Mesendoderm (in vitro differentiated cells): ENCODE measurements around the gene MBLAC2.

Experiments used
- DNase-seq: peaks from one replicate; pipeline ENCODE4 v3.0.0; 2013
- H2AK5ac ChIP-seq: 2 replicates; pipeline ENCODE4 v1.6.1; 2013; ENCODE audit warnings: low read length, inconsistent platforms
- H2BK120ac ChIP-seq: 2 replicates; pipeline ENCODE4 v1.6.1; 2013; ENCODE audit warnings: low read depth, mild to moderate bottlenecking, low read length, moderate library complexity, mixed read lengths
- H2BK15ac ChIP-seq: replicated peaks from 2 replicates; pipeline ENCODE4 v1.6.1; 2013; ENCODE audit warnings: low read depth, mild to moderate bottlenecking, moderate library complexity
- H2BK5ac ChIP-seq: 2 replicates; pipeline ENCODE4 v1.6.1; 2013; ENCODE audit warnings: low read length, inconsistent platforms
- H3K18ac ChIP-seq: 2 replicates; pipeline ENCODE4 v1.6.1; 2013; ENCODE audit warnings: mild to moderate bottlenecking, low read length, mixed read lengths
- H3K23ac ChIP-seq: one replicate; pipeline ENCODE4 v1.6.1; 2013; ENCODE audit warnings: low read length
- H3K27ac ChIP-seq: 2 replicates; pipeline ENCODE4 v1.5.1; 2013; ENCODE audit warnings: low read depth, mild to moderate bottlenecking, inconsistent platforms, low read length, moderate library complexity
- H3K27me3 ChIP-seq: 2 replicates; pipeline ENCODE4 v1.6.1; 2013; ENCODE audit warnings: low read length, control low read depth, mild to moderate bottlenecking, inconsistent platforms; ENCODE audit not compliant: insufficient read depth, poor library complexity
- H3K36me3 ChIP-seq: 2 replicates; pipeline ENCODE4 v1.6.1; 2013; ENCODE audit warnings: low read length, inconsistent platforms; ENCODE audit not compliant: control insufficient read depth, insufficient read depth
- H3K4ac ChIP-seq: one replicate; pipeline ENCODE4 v1.6.1; 2013; ENCODE audit warnings: low read depth, mild to moderate bottlenecking, low read length, moderate library complexity
- H3K4me1 ChIP-seq: 2 replicates; pipeline ENCODE4 v1.6.1; 2013; ENCODE audit warnings: low read depth, low read length, inconsistent platforms; ENCODE audit not compliant: control insufficient read depth
- H3K4me2 ChIP-seq: 2 replicates; pipeline ENCODE4 v1.6.1; 2013; ENCODE audit warnings: low read length
- H3K4me3 ChIP-seq: 2 replicates; pipeline ENCODE4 v1.5.1; 2013; ENCODE audit warnings: mild to moderate bottlenecking, low read length
- H3K56ac ChIP-seq: one replicate; pipeline ENCODE4 v1.6.1; 2013; ENCODE audit warnings: low read length
- H3K79me1 ChIP-seq: 2 replicates; pipeline ENCODE4 v1.6.1; 2013; ENCODE audit warnings: low read length, inconsistent platforms
- H3K79me2 ChIP-seq: 2 replicates; pipeline ENCODE4 v1.6.1; 2013; ENCODE audit warnings: mild to moderate bottlenecking, low read length; ENCODE audit not compliant: control insufficient read depth, insufficient read depth
- H3K9ac ChIP-seq: 2 replicates; pipeline ENCODE4 v1.6.1; 2013; ENCODE audit warnings: low read length, inconsistent platforms
- H4K5ac ChIP-seq: one replicate; pipeline ENCODE4 v1.6.1; 2013; ENCODE audit warnings: low read length
- H4K8ac ChIP-seq: one replicate; pipeline ENCODE4 v1.6.1; 2013; ENCODE audit warnings: low read depth, mild to moderate bottlenecking, control low read depth, low read length, moderate library complexity
- WGBS: extraction: QIAGEN DNeasy Blood & Tissue Kit; methylation state at CpG from one replicate; pipeline ENCODE4 v1.1.7; 2013; ENCODE audit warnings: low lambda C conversion rate, missing lambda C conversion rate; ENCODE audit not compliant: insufficient coverage; ENCODE audit errors: extremely low coverage; 5-methylcytosine and 5-hydroxymethylcytosine counted together

MBLAC2 gene

DNA sequence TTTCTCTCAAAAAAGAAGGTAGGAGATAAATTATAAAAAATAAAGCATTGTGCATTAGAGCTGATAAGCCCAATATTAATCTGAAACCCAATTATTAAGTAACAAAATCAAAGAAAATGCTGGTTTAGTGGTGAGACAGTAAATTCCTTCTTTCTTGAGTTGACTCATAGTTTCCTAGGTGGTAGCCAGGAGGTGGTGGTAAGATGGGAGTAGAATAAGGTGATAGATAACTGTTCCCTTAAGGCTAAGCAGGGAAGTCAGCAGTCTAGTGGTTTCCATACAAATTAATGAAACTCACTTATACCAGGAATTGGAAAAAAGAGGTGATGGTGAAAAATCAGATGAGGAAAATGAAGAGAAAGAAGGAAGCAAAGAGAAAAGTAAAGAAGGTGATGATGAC is 31.6 kb upstream of the MBLAC2 start:
- Histone ChIP-seq H2BK5ac (no peak overlapping the region), H3K18ac (no peak overlapping the region), H3K36me3 (no peaks in the 10 kb centered on the region), H3K23ac (no peak overlapping the region), H2BK15ac (no peak overlapping the region), H3K79me1 (no peaks in the 10 kb centered on the region), H2BK120ac (no peak overlapping the region), H3K9ac (no peak overlapping the region), H3K4me1 (no peaks in the 10 kb centered on the region), H3K27ac (no peak overlapping the region), H2AK5ac (no peak overlapping the region), H4K5ac (no peak overlapping the region), H3K4me2 (no peak overlapping the region), H4K8ac (no peak overlapping the region), H3K4ac (no peak overlapping the region), H3K4me3 (no peak overlapping the region), H3K79me2 (no peaks in the 10 kb centered on the region), H3K27me3 (no peaks in the 10 kb centered on the region), H3K56ac (no peak overlapping the region)
- DNase-seq = no peak

DNA sequence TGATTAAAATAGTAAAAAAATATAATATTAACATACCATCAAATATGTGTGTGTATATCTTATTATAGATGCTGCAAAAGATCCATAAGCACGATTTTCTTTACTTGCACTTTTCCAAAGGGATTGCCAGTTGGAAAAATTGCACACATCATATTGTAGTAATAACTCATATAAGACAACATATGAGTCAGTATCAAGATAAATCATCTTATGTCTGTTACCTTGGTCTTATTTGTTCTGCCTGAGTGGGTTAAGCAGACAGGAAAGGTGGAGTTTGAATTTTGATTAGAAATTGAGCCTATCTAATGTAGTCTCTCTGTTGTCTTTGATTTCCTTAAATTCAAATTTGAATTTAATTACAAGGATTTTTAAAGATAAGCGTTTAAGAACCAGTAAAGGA is 30.2 kb upstream of the MBLAC2 start:
- Histone ChIP-seq H3K79me2 (no peaks in the 10 kb centered on the region), H3K36me3 (no peaks in the 10 kb centered on the region), H3K9ac (no peak overlapping the region), H2AK5ac (no peak overlapping the region), H3K27ac (no peak overlapping the region), H3K4me2 (no peak overlapping the region), H3K23ac (no peak overlapping the region), H4K5ac (no peak overlapping the region), H3K4ac (no peak overlapping the region), H3K56ac (no peak overlapping the region), H3K4me1 (no peaks in the 10 kb centered on the region), H3K27me3 (no peaks in the 10 kb centered on the region), H3K4me3 (no peak overlapping the region), H3K18ac (no peak overlapping the region), H2BK5ac (no peak overlapping the region), H2BK120ac (no peak overlapping the region), H4K8ac (no peak overlapping the region), H2BK15ac (no peak overlapping the region), H3K79me1 (no peaks in the 10 kb centered on the region)
- DNase-seq = no peak
- WGBS = no CpG with 5 or more reads among the region's 2 CpGs

DNA sequence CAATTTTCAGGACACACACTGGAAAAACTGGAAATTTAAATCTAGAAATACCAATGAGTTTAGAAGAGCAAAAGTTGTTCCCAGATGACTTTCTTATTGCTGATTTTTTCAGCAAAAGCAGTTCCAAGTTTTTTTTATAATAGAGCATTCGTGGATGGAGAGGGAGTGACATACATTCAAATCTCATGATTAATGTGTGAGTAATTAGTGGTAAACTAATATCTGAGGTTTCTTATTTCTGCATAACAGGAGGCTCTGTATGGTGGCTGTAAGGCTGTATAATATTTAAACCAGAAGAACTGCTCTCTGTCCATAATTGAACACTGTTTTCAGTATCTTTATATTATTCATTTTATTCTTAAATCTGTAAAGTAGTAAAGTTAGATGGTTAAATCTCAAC is 29.0 kb upstream of the MBLAC2 start:
- WGBS = no CpG with 5 or more reads among the region's 1 CpG
- H3K36me3 ChIP-seq = no peaks in the 10 kb centered on the region
- H3K4me2 ChIP-seq = no peak overlapping the region
- H3K79me1 ChIP-seq = no peaks in the 10 kb centered on the region
- no peak for DNase-seq
- no peak overlapping the region for H3K9ac ChIP-seq
- H3K18ac ChIP-seq = no peak overlapping the region
- no peaks in the 10 kb centered on the region for H3K27me3 ChIP-seq
- no peaks in the 10 kb centered on the region for H3K79me2 ChIP-seq
- no peak overlapping the region for H2BK120ac ChIP-seq
- H3K4ac ChIP-seq = no peak overlapping the region
- no peaks in the 10 kb centered on the region for H3K4me1 ChIP-seq
- no peak overlapping the region for H2AK5ac ChIP-seq
- no peak overlapping the region for H4K8ac ChIP-seq
- H2BK5ac ChIP-seq = no peak overlapping the region
- no peak overlapping the region for H3K56ac ChIP-seq
- no peak overlapping the region for H3K27ac ChIP-seq
- no peak overlapping the region for H4K5ac ChIP-seq
- H2BK15ac ChIP-seq = no peak overlapping the region
- H3K23ac ChIP-seq = no peak overlapping the region
- no peak overlapping the region for H3K4me3 ChIP-seq

- Histone ChIP-seq H3K4ac (no peak overlapping the region), H4K8ac (no peak overlapping the region), H3K4me1 (no peaks in the 10 kb centered on the region), H3K4me3 (no peak overlapping the region), H3K79me2 (no peaks in the 10 kb centered on the region), H3K23ac (no peak overlapping the region), H2BK15ac (no peak overlapping the region), H3K36me3 (no peaks in the 10 kb centered on the region), H2BK5ac (no peak overlapping the region), H3K27me3 (no peaks in the 10 kb centered on the region), H3K18ac (no peak overlapping the region), H3K79me1 (no peaks in the 10 kb centered on the region), H3K27ac (no peak overlapping the region), H2BK120ac (no peak overlapping the region), H2AK5ac (no peak overlapping the region), H3K56ac (no peak overlapping the region), H4K5ac (no peak overlapping the region), H3K4me2 (no peak overlapping the region), H3K9ac (no peak overlapping the region)
- DNase-seq = no peak
- no CpG with 5 or more reads among the region's 1 CpG for WGBS
Observed at GRCh38 chr5:90495146-90495545, 20.6 kb upstream of the MBLAC2 start.

- Histone ChIP-seq H4K8ac (no peak overlapping the region), H3K4me1 (no peaks in the 10 kb centered on the region), H3K27me3 (no peaks in the 10 kb centered on the region), H3K56ac (no peak overlapping the region), H3K23ac (no peak overlapping the region), H2BK15ac (no peak overlapping the region), H4K5ac (no peak overlapping the region), H2BK5ac (no peak overlapping the region), H3K4me3 (no peak overlapping the region), H3K36me3 (no peaks in the 10 kb centered on the region), H3K9ac (no peak overlapping the region), H3K79me2 (no peaks in the 10 kb centered on the region), H3K4ac (no peak overlapping the region), H2BK120ac (no peak overlapping the region), H3K18ac (no peak overlapping the region), H3K27ac (no peak overlapping the region), H3K4me2 (no peak overlapping the region), H2AK5ac (no peak overlapping the region), H3K79me1 (no peaks in the 10 kb centered on the region)
- no peak for DNase-seq
Observed at GRCh38 chr5:90494043-90494442, 19.5 kb upstream of the MBLAC2 start.

GRCh38 chr5:90488791-90489190 is 14.2 kb upstream of the MBLAC2 start:
- Histone ChIP-seq H3K23ac (no peak overlapping the region), H4K5ac (no peak overlapping the region), H3K27me3 (no peaks in the 10 kb centered on the region), H3K56ac (no peak overlapping the region), H3K4me2 (no peak overlapping the region), H4K8ac (no peak overlapping the region), H3K79me1 (peaks cover 1% of the 10 kb centered on the region), H3K4me3 (no peak overlapping the region), H3K18ac (no peak overlapping the region), H3K27ac (no peak overlapping the region), H2AK5ac (no peak overlapping the region), H2BK15ac (no peak overlapping the region), H2BK120ac (no peak overlapping the region), H3K36me3 (no peaks in the 10 kb centered on the region), H3K4me1 (no peaks in the 10 kb centered on the region), H2BK5ac (no peak overlapping the region), H3K79me2 (no peaks in the 10 kb centered on the region), H3K9ac (no peak overlapping the region), H3K4ac (no peak overlapping the region)
- DNase-seq = no peak
- WGBS = no CpG with 5 or more reads among the region's 2 CpGs
